HCT116 (cell line): ENCODE results near the gene SLC16A10. TPM values are rescaled to one million over a fixed set of nuclear protein-coding genes. Genes with fewer than 3 reads are reported as not detected.

ENCODE experiments used
- ATAC-seq: fragments of 200-7000 bp; cut with Tn5 transposase; 2 replicates; pipeline ENCODE4 v1.9.1; 2020; ENCODE audit warnings: mild to moderate bottlenecking, moderate library complexity
- BruUV-seq: library from RNA; stranded (reverse); fragments of 400-500 nt; replicated peaks from 2 replicates; lab custom pipeline; 2021; lab: Mats Ljungman, UMichigan
- CTCF ChIA-PET: fragments of 300-600 bp; sonication (Branson Sonifier 250); formaldehyde crosslinking; loops from one replicate; lab custom pipeline; 2021; ENCODE audit warnings: antibody characterized with exemption; lab: Charles Lee
- POLR2A ChIA-PET: fragments of 300-600, 350-600 bp; sonication (Branson Sonifier 250); formaldehyde crosslinking; loops from one replicate; lab custom pipeline; 2021; ENCODE audit warnings: antibody characterized with exemption; lab: Charles Lee
- RAD21 ChIA-PET, 2 experiments: fragments of 300-600 bp; sonication (Branson Sonifier 250); formaldehyde crosslinking; loops; one replicate each; lab custom pipeline; 2023; ENCODE audit warnings: low total read pairs in 2 of 2; ENCODE audit not compliant: uncharacterized antibody in 2 of 2, unreplicated experiment in 2 of 2, low non-redundant PET in 1 of 2; lab: Charles Lee
- DNase-seq: peaks from one replicate; pipeline ENCODE4 v3.0.0-alpha.2; 2010; ENCODE audit warnings: low read depth, low spot score
- H2AFZ ChIP-seq: fragments of 200-600 bp; shearing (Covaris generic), sonication (generic); 2 replicates; pipeline ENCODE4 v1.6.1; 2017; ENCODE audit warnings: low read depth, mixed run types, mixed read lengths, antibody characterized with exemption, low read length; ENCODE audit not compliant: poor library complexity, severe bottlenecking
- H3K27ac ChIP-seq: 2 replicates; pipeline ENCODE4 v1.5.1; 2012; ENCODE audit warnings: low read depth, low read length
- H3K27me3 ChIP-seq: fragments of 200-600 bp; sonication (generic); 2 replicates; pipeline ENCODE4 v1.6.1; 2016; ENCODE audit warnings: mixed run types, low read length, mixed read lengths; ENCODE audit not compliant: insufficient read depth
- H3K36me3 ChIP-seq, 2 experiments: fragments of 200-500 bp in 1 of 2; fragments of 200-600 bp in 1 of 2; sonication (Bioruptor generic) in 1 of 2; sonication (generic) in 1 of 2; 2 replicates each; pipeline versions ENCODE4 v1.5.1 to v1.6.1; 2014 to 2016; ENCODE audit warnings: low read length in 2 of 2, inconsistent platforms in 1 of 2, mixed read lengths in 1 of 2, mixed run types in 1 of 2; ENCODE audit not compliant: insufficient read depth in 2 of 2, control insufficient read depth in 1 of 2
- H3K4me1 ChIP-seq, 2 experiments: fragments of 200-600 bp in 1 of 2; sonication (generic) in 1 of 2; 2 replicates each; pipeline versions ENCODE4 v1.5.1 to v1.6.1; 2012 to 2017; ENCODE audit warnings: low read length in 2 of 2, inconsistent platforms in 1 of 2, mild to moderate bottlenecking in 1 of 2, mixed read lengths in 1 of 2, mixed run types in 1 of 2, moderate library complexity in 1 of 2; ENCODE audit not compliant: insufficient read depth in 2 of 2, control insufficient read depth in 1 of 2
- H3K4me2 ChIP-seq: fragments of 200-600 bp; sonication (generic); 2 replicates; pipeline ENCODE4 v1.6.1; 2017; ENCODE audit warnings: mixed run types, low read length, mixed read lengths
- H3K4me3 ChIP-seq, 2 experiments: fragments of 200-600 bp in 1 of 2; sonication (generic) in 1 of 2; replicated peaks in 1 of 2; 2 replicates each; pipeline ENCODE4 v1.5.1; 2011 to 2016; ENCODE audit warnings: low read length in 2 of 2, control low read depth in 1 of 2, low read depth in 1 of 2, mild to moderate bottlenecking in 1 of 2, mixed read lengths in 1 of 2, mixed run types in 1 of 2
- H3K79me2 ChIP-seq: fragments of 200-600 bp; sonication (generic); 2 replicates; pipeline ENCODE4 v1.6.1; 2017; ENCODE audit warnings: mild to moderate bottlenecking, mixed run types, low read length, moderate library complexity, mixed read lengths; ENCODE audit not compliant: insufficient read depth
- H3K9ac ChIP-seq: fragments of 200-600 bp; sonication (generic); 2 replicates; pipeline ENCODE4 v1.6.1; 2016; ENCODE audit warnings: low read length, mixed read lengths
- H3K9me2 ChIP-seq: fragments of 200-600 bp; sonication (generic), shearing (Covaris generic); 2 replicates; pipeline ENCODE4 v1.6.1; 2017; ENCODE audit warnings: mixed run types, mild to moderate bottlenecking, moderate library complexity; ENCODE audit not compliant: insufficient read depth
- H3K9me3 ChIP-seq, 2 experiments: fragments of 200-500 bp in 1 of 2; fragments of 200-600 bp in 1 of 2; sonication (Bioruptor generic) in 1 of 2; sonication (generic) in 1 of 2; 2 replicates each; pipeline ENCODE4 v1.6.1; 2014 to 2017; ENCODE audit warnings: low read length in 2 of 2, mixed read lengths in 2 of 2, inconsistent platforms in 1 of 2, low read depth in 1 of 2, mild to moderate bottlenecking in 1 of 2, mixed run types in 1 of 2, moderate library complexity in 1 of 2; ENCODE audit not compliant: control insufficient read depth in 1 of 2, insufficient read depth in 1 of 2
- H4K20me1 ChIP-seq: fragments of 200-600 bp; sonication (generic), shearing (Covaris generic); 2 replicates; pipeline ENCODE4 v1.6.1; 2017; ENCODE audit warnings: mixed run types, mild to moderate bottlenecking, moderate library complexity; ENCODE audit not compliant: insufficient read depth
- CBX3 ChIP-seq: IDR thresholded peaks from 2 replicates; pipeline ENCODE4 v1.6.1; 2012; ENCODE audit warnings: low read depth
- EGR1 ChIP-seq: IDR thresholded peaks from 2 replicates; pipeline ENCODE4 v1.6.1; 2012; ENCODE audit warnings: low read depth
- ELF1 ChIP-seq: IDR thresholded peaks from 2 replicates; pipeline ENCODE4 v1.6.1; 2012; ENCODE audit warnings: low read depth, borderline replicate concordance
- EZH2phosphoT487 ChIP-seq: fragments of 200-600 bp; IDR thresholded peaks from 2 replicates; pipeline ENCODE4 v1.6.1; 2018; ENCODE audit warnings: antibody characterized with exemption, borderline replicate concordance
- REST ChIP-seq: IDR thresholded peaks from 2 replicates; pipeline ENCODE4 v1.6.1; 2012; ENCODE audit warnings: low read depth
- SIN3A ChIP-seq: IDR thresholded peaks from 2 replicates; pipeline ENCODE4 v1.6.1; 2012; ENCODE audit warnings: low read depth
- SRF ChIP-seq: IDR thresholded peaks from 2 replicates; pipeline ENCODE4 v1.6.1; 2012; ENCODE audit warnings: low read depth
- TCF7L2 ChIP-seq: IDR thresholded peaks from 2 replicates; pipeline ENCODE4 v1.7.0; 2011; ENCODE audit warnings: borderline replicate concordance, inconsistent platforms; ENCODE audit not compliant: insufficient read depth, insufficient read length; ENCODE audit errors: extremely low read depth
- ZBTB33 ChIP-seq: IDR thresholded peaks from 2 replicates; pipeline ENCODE4 v1.6.1; 2011; ENCODE audit warnings: mild to moderate bottlenecking, low read length, moderate library complexity; ENCODE audit not compliant: insufficient replicate concordance; ENCODE audit errors: extremely low read depth
- ZNF274 ChIP-seq: fragments of 200-500 bp; sonication (Bioruptor generic); IDR thresholded peaks from 2 replicates; pipeline ENCODE4 v1.6.1; 2014; ENCODE audit warnings: mild to moderate bottlenecking, low read depth, low read length, inconsistent platforms
- intact Hi-C: fragments of 100-400 bp; cut with micrococcal nuclease; formaldehyde crosslinking; loops from 2 replicates; pipeline ENCODE4 v1.10.0; 2022
- total RNA-seq: library from RNA; stranded (reverse); gene quantifications from one replicate; pipeline ENCODE4 v1.2.1, GENCODE V29; 2021; ENCODE audit not compliant: unreplicated experiment

SLC16A10 gene
- total RNA-seq, 1 experiment from 2014 or later: 8.3 TPM

GRCh38 chr6:111147440-111147839 lies 60.1 kb downstream of the SLC16A10 start (continued):
- TF ChIP-seq ZBTB33 (no peak), ELF1 (no peak), TCF7L2 (no peak), ZNF274 (no peak), EZH2phosphoT487 (no peak)

- POLR2A ChIA-PET: no interaction called here
- Histone ChIP-seq H3K79me2 (no peaks in the 10 kb centered on the region), H3K27me3 (no peaks in the 10 kb centered on the region), H2AFZ (no peak overlapping the region), H3K36me3 (no peaks in the 10 kb centered on the region), H3K9ac (no peak overlapping the region), H3K4me3 (no peak overlapping the region), H3K27ac (no peak overlapping the region), H4K20me1 (no peaks in the 10 kb centered on the region), H3K9me3 (no peaks in the 10 kb centered on the region), H3K4me1 (no peaks in the 10 kb centered on the region), H3K4me2 (no peak overlapping the region)
- ATAC-seq: no peak
- RAD21 ChIA-PET: no interaction called here
- no peak for DNase-seq
- intact Hi-C loops: no loop called here
- BruUV-seq: no TSS peak
- CTCF ChIA-PET: no interaction called here
- TF ChIP-seq CBX3: no peak
- no peak for TF ChIP-seq EGR1
- TF ChIP-seq REST: no peak
- no peak for TF ChIP-seq SIN3A
- no peak for TF ChIP-seq SRF
- no peak for TF ChIP-seq ELF1
- TF ChIP-seq, all 23 proteins: peak for 0
- H3K9me2 ChIP-seq: no peaks in the 10 kb centered on the region
These were observed 60.8 kb downstream of the SLC16A10 start for GRCh38 chr6:111148110-111148509.
